Measurements from ENCODE around the gene RFTN1.

Gene RFTN1

GRCh38 chr3:16487511-16488175 lies 25.9 kb downstream of the RFTN1 start:
- DNase-seq (ENCODE audit: low read depth in 2 of 2) = no peak

- DNase-seq (ENCODE audit: low read depth in 2 of 2) = no peak
Observed at GRCh38 chr3:16486951-16487480, 26.5 kb downstream of the RFTN1 start.

GRCh38 chr3:16486201-16486600 lies 27.3 kb downstream of the RFTN1 start:
- no peak for DNase-seq (ENCODE audit: low read depth in 2 of 2)

GRCh38 chr3:16485395-16485992 lies 28.0 kb downstream of the RFTN1 start:
- no peak for DNase-seq (ENCODE audit: low read depth in 2 of 2)

GRCh38 chr3:16484984-16485383 lies 28.5 kb downstream of the RFTN1 start:
- no peak for DNase-seq (ENCODE audit: low read depth in 2 of 2)

GRCh38 chr3:16484216-16484615 lies 29.3 kb downstream of the RFTN1 start:
- no peak for DNase-seq (ENCODE audit: low read depth in 2 of 2)

- no peak for DNase-seq (ENCODE audit: low read depth in 2 of 2)
Observed at GRCh38 chr3:16482770-16483531, 30.5 kb downstream of the RFTN1 start.

- no peak for DNase-seq (ENCODE audit: low read depth in 2 of 2)
Observed at GRCh38 chr3:16482194-16482769, 31.2 kb downstream of the RFTN1 start.

GRCh38 chr3:16481546-16481897 lies 32.0 kb downstream of the RFTN1 start:
- DNase-seq (ENCODE audit: low read depth in 2 of 2) = no peak

- no peak for DNase-seq (ENCODE audit: low read depth in 2 of 2)
Observed at GRCh38 chr3:16480861-16481545, 32.5 kb downstream of the RFTN1 start.

- DNase-seq (ENCODE audit: low read depth in 2 of 2) = no peak
Observed at GRCh38 chr3:16478516-16478915, 35.0 kb downstream of the RFTN1 start.

- no peak for DNase-seq (ENCODE audit: low read depth in 2 of 2)
Observed at GRCh38 chr3:16477521-16477920, 36.0 kb downstream of the RFTN1 start.

GRCh38 chr3:16477056-16477455 lies 36.4 kb downstream of the RFTN1 start:
- DNase-seq (ENCODE audit: low read depth in 2 of 2) = no peak

- DNase-seq (ENCODE audit: low read depth in 2 of 2) = no peak
Observed at GRCh38 chr3:16476636-16477035, 36.9 kb downstream of the RFTN1 start.

GRCh38 chr3:16475766-16476165 lies 37.7 kb downstream of the RFTN1 start:
- DNase-seq (ENCODE audit: low read depth in 2 of 2) = no peak

GRCh38 chr3:16474920-16475319 lies 38.6 kb downstream of the RFTN1 start:
- no peak for DNase-seq (ENCODE audit: low read depth in 2 of 2)

GRCh38 chr3:16474216-16474615 lies 39.3 kb downstream of the RFTN1 start:
- no peak for DNase-seq (ENCODE audit: low read depth in 2 of 2)

- no peak for DNase-seq (ENCODE audit: low read depth in 2 of 2)
Observed at GRCh38 chr3:16472593-16472992, 40.9 kb downstream of the RFTN1 start.

- no peak for DNase-seq (ENCODE audit: low read depth in 2 of 2)
Observed at GRCh38 chr3:16471897-16472296, 41.6 kb downstream of the RFTN1 start.

GRCh38 chr3:16470590-16470989 lies 42.9 kb downstream of the RFTN1 start:
- no peak for DNase-seq (ENCODE audit: low read depth in 2 of 2)

- no peak for DNase-seq (ENCODE audit: low read depth in 2 of 2)
Observed at GRCh38 chr3:16468336-16469098, 45.0 kb downstream of the RFTN1 start.
